GM23338 (cell line): ENCODE results near the gene ZXDC. TPM values are rescaled to one million over a fixed set of nuclear protein-coding genes. Genes with fewer than 3 reads are reported as not detected.

Experiments used
- ATAC-seq: fragments of 200-7000 bp; cut with Tn5 transposase; 3 replicates; pipeline ENCODE4 v1.9.1; 2020
- DNase-seq: peaks from one replicate; pipeline ENCODE4 v3.0.0-alpha.2; 2015; ENCODE audit warnings: low spot score
- H2AFZ ChIP-seq: fragments of 200-600 bp; sonication (generic); 2 replicates; pipeline ENCODE4 v1.8.0; 2016; ENCODE audit warnings: antibody characterized with exemption, mild to moderate bottlenecking, moderate library complexity
- H3F3A ChIP-seq: fragments of 200-600 bp; sonication (generic); replicated peaks from 2 replicates; pipeline ENCODE4 v1.8.0; 2017; ENCODE audit warnings: antibody characterized with exemption, mixed run types, low read depth
- H3K27ac ChIP-seq: fragments of 200-600 bp; sonication (generic); 2 replicates; pipeline ENCODE4 v1.6.1; 2016; ENCODE audit warnings: low read depth
- H3K27me3 ChIP-seq: fragments of 200-600 bp; sonication (generic); 2 replicates; pipeline ENCODE4 v1.8.0; 2016; ENCODE audit warnings: mild to moderate bottlenecking, mixed run types, moderate library complexity; ENCODE audit not compliant: insufficient read depth
- H3K36me3 ChIP-seq: fragments of 200-600 bp; sonication (generic); 2 replicates; pipeline ENCODE4 v1.8.0; 2016; ENCODE audit warnings: mild to moderate bottlenecking; ENCODE audit not compliant: insufficient read depth
- H3K4me1 ChIP-seq: fragments of 200-600 bp; sonication (generic); 2 replicates; pipeline ENCODE4 v1.8.0; 2016; ENCODE audit warnings: mild to moderate bottlenecking, moderate library complexity; ENCODE audit not compliant: insufficient read depth
- H3K4me2 ChIP-seq: fragments of 200-600 bp; sonication (generic); 2 replicates; pipeline ENCODE4 v1.7.1; 2017; ENCODE audit warnings: mixed run types
- H3K4me3 ChIP-seq: fragments of 200-600 bp; sonication (generic); 2 replicates; pipeline ENCODE4 v1.6.1; 2016; ENCODE audit warnings: mixed run types
- H3K79me2 ChIP-seq: fragments of 200-600 bp; sonication (generic); replicated peaks from 2 replicates; pipeline ENCODE4 v1.8.0; 2017; ENCODE audit warnings: mild to moderate bottlenecking; ENCODE audit not compliant: insufficient read depth
- H3K9me2 ChIP-seq: fragments of 200-600 bp; sonication (generic); 2 replicates; pipeline ENCODE4 v1.8.0; 2017; ENCODE audit not compliant: insufficient read depth
- H4K20me1 ChIP-seq: fragments of 200-600 bp; sonication (generic); replicated peaks from 2 replicates; pipeline ENCODE4 v1.8.0; 2017; ENCODE audit warnings: mild to moderate bottlenecking; ENCODE audit not compliant: insufficient read depth
- H3K27ac Mint-ChIP-seq: 2 replicates; pipeline ENCODE4 v1.8.0; 2020; ENCODE audit warnings: inconsistent platforms, mild to moderate bottlenecking, moderate library complexity, mixed read lengths
- H3K27me3 Mint-ChIP-seq: 3 replicates; pipeline ENCODE4 v1.8.0; 2022; ENCODE audit warnings: low read depth, mild to moderate bottlenecking, moderate library complexity, mixed read lengths, inconsistent platforms; ENCODE audit not compliant: insufficient read depth, poor library complexity
- H3K36me3 Mint-ChIP-seq: 3 replicates; pipeline ENCODE4 v1.8.0; 2021; ENCODE audit warnings: low read depth, mild to moderate bottlenecking, inconsistent platforms, moderate library complexity, mixed read lengths
- H3K4me1 Mint-ChIP-seq: 3 replicates; pipeline ENCODE4 v1.8.0; 2020; ENCODE audit warnings: mild to moderate bottlenecking, inconsistent platforms, mixed read lengths
- H3K4me3 Mint-ChIP-seq: 3 replicates; pipeline ENCODE4 v1.8.0; 2021; ENCODE audit warnings: moderate library complexity, mild to moderate bottlenecking, inconsistent platforms, mixed read lengths
- H3K9me3 Mint-ChIP-seq: 3 replicates; pipeline ENCODE4 v1.8.0; 2020; ENCODE audit warnings: moderate library complexity, mild to moderate bottlenecking, inconsistent platforms, mixed read lengths
- CREB1 ChIP-seq: fragments of 250-450 bp; sonication (Bioruptor Pico); IDR thresholded peaks from 2 replicates; pipeline ENCODE4 v1.5.0; 2020; ENCODE audit warnings: low read depth, mild to moderate bottlenecking, moderate library complexity
- CTCF ChIP-seq, 2 experiments: fragments of 200-600 bp in 1 of 2; sonication (generic) in 1 of 2; conservative IDR thresholded peaks; 2 replicates each; pipeline versions ENCODE4 v1.5.1 to v1.6.1; 2016 to 2017; ENCODE audit warnings: antibody characterized with exemption in 2 of 2, low read depth in 2 of 2, mild to moderate bottlenecking in 2 of 2, moderate library complexity in 1 of 2
- ETS1 ChIP-seq: IDR thresholded peaks from 2 replicates; pipeline ENCODE4 v1.6.1; 2016; ENCODE audit warnings: antibody characterized with exemption
- EZH2 ChIP-seq: fragments of 200-600 bp; sonication (generic); IDR thresholded peaks from one replicate; pipeline ENCODE4 v1.8.0; 2017; ENCODE audit warnings: antibody characterized with exemption, mild to moderate bottlenecking, low read depth; ENCODE audit not compliant: unreplicated experiment
- EZH2phosphoT487 ChIP-seq: fragments of 200-600 bp; sonication (generic); IDR thresholded peaks from one replicate; pipeline ENCODE4 v1.8.1; 2018; ENCODE audit warnings: antibody characterized with exemption; ENCODE audit not compliant: unreplicated experiment
- NANOG ChIP-seq: IDR thresholded peaks from 2 replicates; pipeline ENCODE4 v1.6.1; 2016; ENCODE audit warnings: antibody characterized with exemption, borderline replicate concordance
- POLR2AphosphoS5 ChIP-seq: IDR thresholded peaks from 2 replicates; pipeline ENCODE4 v1.6.1; 2016; ENCODE audit warnings: antibody characterized with exemption, low read depth
- REST ChIP-seq: IDR thresholded peaks from one replicate; pipeline ENCODE4 v1.6.1; 2018; ENCODE audit warnings: antibody characterized with exemption; ENCODE audit not compliant: unreplicated experiment
- STAT1 ChIP-seq: IDR thresholded peaks from one replicate; pipeline ENCODE4 v1.6.1; 2016; ENCODE audit warnings: antibody characterized with exemption; ENCODE audit not compliant: unreplicated experiment
- ZNF114 ChIP-seq: fragments of 250-450 bp; sonication (Bioruptor Pico); IDR thresholded peaks from 2 replicates; pipeline ENCODE4 v1.5.0; 2020; ENCODE audit warnings: mild to moderate bottlenecking, moderate library complexity
- ZNF331 ChIP-seq: fragments of 250-450 bp; sonication (Bioruptor Pico); IDR thresholded peaks from 2 replicates; pipeline ENCODE4 v1.5.0; 2020; ENCODE audit warnings: low read depth, mild to moderate bottlenecking, moderate library complexity
- ZNF462 ChIP-seq: fragments of 250-450 bp; sonication (Bioruptor Pico); IDR thresholded peaks from 2 replicates; pipeline ENCODE4 v1.5.0; 2020; ENCODE audit warnings: mild to moderate bottlenecking, moderate library complexity
- polyA plus RNA-seq: library from polyadenylated mRNA; unstranded; fragments of >200 nt; fragmentation: Nextera tagmentation; extraction: Ambion mirVana; gene quantifications from 2 replicates; pipeline ENCODE4 v1.2.1, GENCODE V29; 2016
- total RNA-seq: library from RNA; depleted of rRNA; stranded (reverse); fragments of >200 nt; shearing (Covaris generic); gene quantifications from 2 replicates; pipeline ENCODE4 v1.2.3, GENCODE V29; 2014

Gene ZXDC
- total and polyA plus RNA-seq, 2 experiments from 2014 or later = 5.7 to 45.1 TPM

- no peak overlapping the region for H3K4me3 ChIP-seq
- no peaks in the 10 kb centered on the region for H3K36me3 ChIP-seq
- Mint-ChIP-seq H3K27ac (no peak overlapping the region), H3K4me1 (peaks cover 5% of the 10 kb centered on the region; the same call in 2 of the 3 replicates), H3K4me3 (no peak overlapping the region), H3K9me3 (no peaks in the 10 kb centered on the region), H3K36me3 (no peaks in the 10 kb centered on the region), H3K27me3 (peaks cover 6% of the 10 kb centered on the region)
- no peaks in the 10 kb centered on the region for H3K27me3 ChIP-seq
- peak; percentile 35 for ATAC-seq
- no peaks in the 10 kb centered on the region for H3K79me2 ChIP-seq
- no peaks in the 10 kb centered on the region for H3K4me1 ChIP-seq
- no peak overlapping the region for H3K4me2 ChIP-seq
- TF ChIP-seq EZH2phosphoT487 = no peak
- TF ChIP-seq REST = no peak
- TF ChIP-seq CREB1 (CRISPR knock-in tag) = no peak
- no peak for TF ChIP-seq EZH2
- TF ChIP-seq POLR2AphosphoS5 = no peak
- no peak for TF ChIP-seq STAT1
- no peak for TF ChIP-seq NANOG
- no peak for TF ChIP-seq ZNF462 (CRISPR knock-in tag)
- no peak for TF ChIP-seq ETS1
- TF ChIP-seq ZNF331 (CRISPR knock-in tag) = no peak
- TF ChIP-seq ZNF114 = no peak
- TF ChIP-seq CTCF (conservative IDR thresholded peaks at IDR 0.05; ENCODE audit: low read depth in 2 of 2) = no peak
- no peaks in the 10 kb centered on the region for H3F3A ChIP-seq
- H3K27ac ChIP-seq = no peak overlapping the region
- peak overlapping the region; percentile 28 for H2AFZ ChIP-seq
- no peak for DNase-seq
- H3K9me2 ChIP-seq = 0 out of 2 replicates have a peak, but pooled peaks cover 2% of the 10 kb centered on the region
- H4K20me1 ChIP-seq = no peaks in the 10 kb centered on the region
Measured at GRCh38 chr3:126509597-126510307, 34.1 kb upstream of the ZXDC start.
